ENCODE data around the gene NUP98.

NUP98 gene

DNA sequence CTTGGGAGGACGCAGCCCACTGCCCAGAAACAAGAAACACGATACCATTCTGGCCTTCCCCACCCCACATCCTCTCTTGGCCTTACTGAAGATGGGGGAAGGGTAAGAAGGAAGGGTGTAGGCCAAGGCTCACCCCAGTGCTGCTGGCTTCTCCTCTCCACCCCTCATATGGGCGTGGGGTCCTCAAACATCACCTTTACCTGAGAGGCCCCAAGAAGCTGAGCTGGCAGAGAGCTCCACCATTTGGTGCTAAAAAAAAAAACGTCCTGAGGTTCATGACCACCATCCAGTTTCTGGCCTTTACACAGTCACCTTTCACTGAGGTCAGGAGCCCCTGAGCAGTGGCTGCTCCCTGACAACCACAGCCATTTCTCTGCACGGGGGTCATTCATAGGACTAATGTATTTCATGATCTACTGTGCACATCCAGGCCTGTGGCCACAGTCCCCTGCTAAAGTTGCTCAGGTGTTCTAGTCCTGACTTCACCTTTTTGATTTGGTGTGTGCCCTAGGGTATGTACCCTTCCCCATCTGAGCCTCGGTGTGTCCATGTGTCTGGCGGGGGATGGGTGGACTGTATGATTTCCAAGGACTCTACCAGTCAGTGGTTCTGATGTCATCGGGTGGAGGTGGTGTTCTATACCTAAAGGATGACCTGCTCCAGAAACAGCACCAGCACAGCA is 28.3 kb upstream of the NUP98 start:
- ChIA-PET POLR2A (no interaction called here), CTCF (interaction anchor here (1.0 to 3.3 kb wide), 11 partner anchors 10 to 248 kb away, joined by 3 to 12 read pairs (median 5); partner anchors contain the start of genes PGAP2, RHOG and STIM1)
- TF ChIP-seq, protein P1, sequence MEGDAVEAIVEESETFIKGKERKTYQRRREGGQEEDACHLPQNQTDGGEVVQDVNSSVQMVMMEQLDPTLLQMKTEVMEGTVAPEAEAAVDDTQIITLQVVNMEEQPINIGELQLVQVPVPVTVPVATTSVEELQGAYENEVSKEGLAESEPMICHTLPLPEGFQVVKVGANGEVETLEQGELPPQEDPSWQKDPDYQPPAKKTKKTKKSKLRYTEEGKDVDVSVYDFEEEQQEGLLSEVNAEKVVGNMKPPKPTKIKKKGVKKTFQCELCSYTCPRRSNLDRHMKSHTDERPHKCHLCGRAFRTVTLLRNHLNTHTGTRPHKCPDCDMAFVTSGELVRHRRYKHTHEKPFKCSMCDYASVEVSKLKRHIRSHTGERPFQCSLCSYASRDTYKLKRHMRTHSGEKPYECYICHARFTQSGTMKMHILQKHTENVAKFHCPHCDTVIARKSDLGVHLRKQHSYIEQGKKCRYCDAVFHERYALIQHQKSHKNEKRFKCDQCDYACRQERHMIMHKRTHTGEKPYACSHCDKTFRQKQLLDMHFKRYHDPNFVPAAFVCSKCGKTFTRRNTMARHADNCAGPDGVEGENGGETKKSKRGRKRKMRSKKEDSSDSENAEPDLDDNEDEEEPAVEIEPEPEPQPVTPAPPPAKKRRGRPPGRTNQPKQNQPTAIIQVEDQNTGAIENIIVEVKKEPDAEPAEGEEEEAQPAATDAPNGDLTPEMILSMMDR (IDR thresholded peaks at IDR 0.05; ENCODE audit: insufficient read depth, low read length, missing control alignments), result no peak
- DNase-seq (ENCODE audit: low read depth, low spot score), result no peak
- no peak overlapping the region for H3K4me3 ChIP-seq (ENCODE audit: low read depth, low read length)

DNA sequence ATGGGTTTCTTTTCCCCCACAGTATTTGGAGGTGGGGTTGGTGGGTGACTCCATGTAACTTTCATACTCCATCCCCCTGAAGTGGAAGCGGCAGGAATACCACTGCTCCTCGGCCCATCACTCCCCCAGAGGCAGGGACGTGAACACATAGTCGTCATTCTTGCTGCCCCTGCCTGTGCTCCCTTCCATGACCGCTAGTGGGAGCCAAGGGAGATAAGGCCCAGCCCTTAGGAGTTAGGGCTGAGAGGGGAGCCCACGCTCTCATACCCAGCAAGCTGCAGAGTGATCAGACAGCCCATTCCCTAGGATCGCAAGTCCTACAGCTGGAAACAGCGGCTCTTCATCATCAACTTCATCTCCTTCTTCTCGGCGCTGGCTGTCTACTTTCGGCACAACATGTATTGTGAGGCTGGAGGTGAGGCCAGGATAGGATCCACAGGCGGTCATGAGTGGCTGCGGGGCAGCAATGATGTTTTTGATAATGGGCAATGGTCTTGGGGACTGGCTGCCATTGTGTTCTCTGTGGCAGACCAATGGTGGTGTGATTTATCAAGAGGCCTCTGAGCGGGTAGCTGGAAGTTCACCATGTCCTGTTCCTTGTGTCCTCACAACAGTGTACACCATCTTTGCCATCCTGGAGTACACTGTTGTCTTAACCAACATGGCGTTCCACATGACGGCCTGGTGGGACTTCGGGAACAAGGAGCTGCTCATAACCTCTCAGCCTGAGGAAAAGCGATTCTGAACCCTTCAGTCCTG is 27.5 kb upstream of the NUP98 start:
- POLR2A ChIA-PET, result no interaction called here
- CTCF ChIA-PET, result interaction anchor here (0.6 to 3.3 kb wide), 11 partner anchors 9 to 248 kb away, joined by 3 to 12 read pairs (median 5); partner anchors contain the start of genes PGAP2, RHOG and STIM1
- no peak for DNase-seq (ENCODE audit: low read depth, low spot score)
- no peak overlapping the region for H3K4me3 ChIP-seq (ENCODE audit: low read depth, low read length)
- TF ChIP-seq, protein P1 (IDR thresholded peaks at IDR 0.05; ENCODE audit: insufficient read depth, low read length, missing control alignments), result peak; percentile 64

DNA sequence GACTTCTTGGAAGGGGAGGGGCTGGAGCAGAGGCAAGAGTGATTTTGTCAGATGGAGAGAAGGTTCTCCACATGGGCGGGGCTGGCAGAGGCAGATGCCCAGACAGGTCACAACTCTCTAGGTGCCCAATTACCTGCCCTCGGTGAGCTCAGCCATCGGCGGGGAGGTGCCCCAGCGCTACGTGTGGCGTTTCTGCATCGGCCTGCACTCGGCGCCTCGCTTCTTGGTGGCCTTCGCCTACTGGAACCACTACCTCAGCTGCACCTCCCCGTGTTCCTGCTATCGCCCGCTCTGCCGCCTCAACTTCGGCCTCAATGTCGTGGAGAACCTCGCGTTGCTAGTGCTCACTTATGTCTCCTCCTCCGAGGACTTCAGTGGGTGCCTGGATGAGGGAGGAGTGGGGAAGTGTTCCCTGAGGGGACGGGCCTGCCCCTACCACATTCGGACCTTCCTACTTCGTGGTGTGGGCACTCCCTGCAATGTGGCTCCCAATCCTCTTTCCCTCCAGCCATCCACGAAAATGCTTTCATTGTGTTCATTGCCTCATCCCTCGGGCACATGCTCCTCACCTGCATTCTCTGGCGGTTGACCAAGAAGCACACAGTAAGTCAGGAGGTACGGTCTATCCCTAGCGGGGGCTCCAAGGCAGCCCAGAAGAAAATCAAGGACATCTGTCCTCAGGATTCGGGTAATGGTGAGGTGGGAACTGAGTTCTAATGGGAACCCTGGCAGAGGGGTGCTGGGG is 26.6 kb upstream of the NUP98 start:
- TF ChIP-seq, protein P1 (IDR thresholded peaks at IDR 0.05; ENCODE audit: insufficient read depth, low read length, missing control alignments), result no peak

DNA sequence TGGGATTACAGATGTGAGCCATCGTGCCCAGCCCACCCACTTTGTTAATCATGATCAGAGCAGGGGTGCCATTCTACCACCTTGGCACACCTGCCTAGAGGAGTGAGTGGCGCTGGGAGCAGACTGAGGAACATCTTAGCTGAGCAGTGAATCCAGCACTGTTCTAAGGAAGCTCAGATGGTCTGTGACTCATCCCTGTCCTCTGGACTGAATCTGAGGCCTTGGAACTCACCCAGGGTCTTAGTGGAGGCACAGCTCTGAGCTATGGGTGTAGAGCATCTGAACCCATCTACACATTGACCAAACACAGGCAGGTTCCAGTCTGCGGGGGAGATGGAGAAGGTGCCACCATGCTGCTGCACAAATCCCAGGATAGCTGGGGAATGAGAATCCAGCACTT is 25.9 kb upstream of the NUP98 start:
- DNase-seq (ENCODE audit: low read depth, low spot score), result peak; percentile 49
- TF ChIP-seq, protein P1 (IDR thresholded peaks at IDR 0.05; ENCODE audit: insufficient read depth, low read length, missing control alignments), result no peak
- no peak overlapping the region for H3K4me3 ChIP-seq (ENCODE audit: low read depth, low read length)
- CTCF ChIA-PET, result interaction anchor here (0.8 to 3.3 kb wide), 7 partner anchors 9 to 252 kb away, joined by 3 to 12 read pairs (median 3); partner anchors contain the start of gene PGAP2
- POLR2A ChIA-PET, result interaction anchor here (0.9 to 1.1 kb wide), 4 partner anchors 10 to 18 kb away, joined by 3 to 5 read pairs (median 4); partner anchors contain the start of genes PGAP2 and RHOG

More for the DNA sequence above, 26.6 kb upstream of the NUP98 start:
- no peak for DNase-seq (ENCODE audit: low read depth, low spot score)
- no peak overlapping the region for H3K4me3 ChIP-seq (ENCODE audit: low read depth, low read length)
- CTCF ChIA-PET, result interaction anchor here (1.4 to 3.3 kb wide), 4 partner anchors 16 to 249 kb away, joined by 4 to 12 read pairs (median 7); partner anchors contain the start of gene PGAP2
- POLR2A ChIA-PET, result interaction anchor here (0.6 to 1.1 kb wide), 5 partner anchors 11 to 17 kb away, joined by 3 to 5 read pairs (median 3); partner anchors contain the start of genes PGAP2 and RHOG

DNA sequence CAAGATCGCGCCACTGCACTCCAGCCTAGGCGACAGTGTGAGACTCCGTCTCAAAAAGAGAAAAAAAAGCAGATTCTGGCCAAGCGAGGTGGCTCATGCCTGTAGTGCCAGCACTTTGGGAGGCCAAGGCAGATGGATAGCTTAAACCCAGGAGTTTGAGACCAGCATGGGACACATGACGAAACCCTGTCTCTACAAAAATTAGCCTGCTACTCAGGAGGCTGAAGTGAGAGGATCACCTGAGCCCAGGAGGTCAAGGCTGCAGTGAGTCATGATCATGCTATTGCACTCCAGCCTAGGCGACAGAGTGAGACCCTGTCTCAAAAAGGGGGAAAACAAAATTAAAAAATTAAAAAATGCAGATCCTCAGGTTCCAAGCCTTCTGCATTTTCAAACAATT is 25.0 kb upstream of the NUP98 start:
- POLR2A ChIA-PET, result no interaction called here

More for the DNA sequence above, 25.0 kb upstream of the NUP98 start:
- CTCF ChIA-PET, result interaction anchor here (1.0 to 3.3 kb wide), 5 partner anchors 8 to 251 kb away, joined by 3 to 12 read pairs (median 3); partner anchors contain the start of gene PGAP2
- no peak overlapping the region for H3K4me3 ChIP-seq (ENCODE audit: low read depth, low read length)
- DNase-seq (ENCODE audit: low read depth, low spot score), result no peak
- TF ChIP-seq, protein P1 (IDR thresholded peaks at IDR 0.05; ENCODE audit: insufficient read depth, low read length, missing control alignments), result no peak
